H1 (cell line): ENCODE results near the gene ARPC2. TPM values are rescaled to one million over a fixed set of nuclear protein-coding genes. Genes with fewer than 3 reads are reported as not detected.

ENCODE experiments used
- CTCF ChIA-PET: fragments of 300-600 bp; sonication (Branson Sonifier 250); formaldehyde crosslinking; loops from one replicate; lab custom pipeline; 2021; ENCODE audit not compliant: partially characterized antibody; lab: Charles Lee
- POLR2A ChIA-PET: fragments of 300-600 bp; sonication (Branson Sonifier 250); formaldehyde crosslinking; loops from one replicate; lab custom pipeline; 2021; ENCODE audit warnings: inconsistent platforms; ENCODE audit not compliant: partially characterized antibody; lab: Charles Lee
- DNase-seq, 2 experiments: peaks; one replicate each; pipeline versions ENCODE4 v3.0.0 to v3.0.0-alpha.2; 2010 to 2022; ENCODE audit warnings: low spot score in 2 of 2, low read depth in 1 of 2, mixed read lengths in 1 of 2
- FAIRE-seq: peaks from 2 replicates; lab custom pipeline; 2011; peaks lifted over from hg19 to GRCh38; lab: Jason Lieb, UNC
- H2AFZ ChIP-seq: 2 replicates; pipeline ENCODE4 v1.8.1; 2012; ENCODE audit warnings: low read length, inconsistent platforms
- H2AK5ac ChIP-seq: 2 replicates; pipeline ENCODE4 v1.6.1; 2013; ENCODE audit warnings: low read depth, low read length
- H2BK120ac ChIP-seq: replicated peaks from 2 replicates; pipeline ENCODE3; 2013; ENCODE audit warnings: low read depth, low read length, inconsistent platforms
- H2BK12ac ChIP-seq: 2 replicates; pipeline ENCODE4 v1.6.1; 2013; ENCODE audit warnings: low read depth, low read length
- H2BK15ac ChIP-seq: 2 replicates; pipeline ENCODE4 v1.6.1; 2013; ENCODE audit warnings: low read length
- H2BK20ac ChIP-seq: 2 replicates; pipeline ENCODE4 v1.6.1; 2013; ENCODE audit warnings: low read length
- H2BK5ac ChIP-seq: 2 replicates; pipeline ENCODE4 v1.6.1; 2013; ENCODE audit warnings: low read depth, low read length
- H3K14ac ChIP-seq: 2 replicates; pipeline ENCODE4 v1.6.1; 2013; ENCODE audit warnings: inconsistent platforms; ENCODE audit not compliant: insufficient read length
- H3K18ac ChIP-seq: 2 replicates; pipeline ENCODE4 v1.6.1; 2013; ENCODE audit warnings: low read length; ENCODE audit errors: extremely low read depth
- H3K23ac ChIP-seq: 2 replicates; pipeline ENCODE4 v1.6.1; 2013; ENCODE audit warnings: inconsistent platforms; ENCODE audit not compliant: insufficient read length
- H3K23me2 ChIP-seq: 2 replicates; pipeline ENCODE4 v1.6.1; 2013; ENCODE audit warnings: low read depth, low read length
- H3K27ac ChIP-seq: 2 replicates; pipeline ENCODE4 v1.6.1; 2011; ENCODE audit warnings: low read depth, low read length, inconsistent platforms
- H3K27me3 ChIP-seq, 4 experiments: replicated peaks in 1 of 4; 1 replicate in 1 of 4; 2 replicates in 3 of 4; pipeline versions ENCODE4 v1.6.1 to v1.8.1; 2011 to 2013; ENCODE audit warnings: low read length in 3 of 4, mild to moderate bottlenecking in 3 of 4, inconsistent platforms in 2 of 4, mixed read lengths in 2 of 4, moderate library complexity in 1 of 4; ENCODE audit not compliant: control insufficient read depth in 3 of 4, insufficient read depth in 3 of 4; ENCODE audit errors: extremely low read depth in 1 of 4
- H3K36me3 ChIP-seq, 4 experiments: 2 replicates each; pipeline versions ENCODE4 v1.6.1 to v1.8.1; 2011 to 2013; ENCODE audit warnings: mild to moderate bottlenecking in 4 of 4, low read length in 3 of 4, moderate library complexity in 2 of 4, control low read depth in 1 of 4, inconsistent platforms in 1 of 4; ENCODE audit not compliant: insufficient read depth in 4 of 4, control insufficient read depth in 2 of 4
- H3K4ac ChIP-seq: replicated peaks from 2 replicates; pipeline ENCODE3; 2013; ENCODE audit warnings: low read length, low read depth, mixed read lengths, inconsistent platforms; ENCODE audit not compliant: insufficient read length
- H3K4me1 ChIP-seq, 4 experiments: replicated peaks in 1 of 4; 1 replicate in 1 of 4; 2 replicates in 3 of 4; pipeline versions ENCODE4 v1.6.1 to v1.8.1; 2011 to 2013; ENCODE audit warnings: low read length in 3 of 4, inconsistent platforms in 2 of 4, mixed read lengths in 1 of 4; ENCODE audit not compliant: insufficient read depth in 4 of 4, control insufficient read depth in 3 of 4
- H3K4me2 ChIP-seq, 2 experiments: 2 replicates each; pipeline versions ENCODE4 v1.6.1 to v1.8.1; 2011 to 2013; ENCODE audit warnings: low read depth in 2 of 2, low read length in 2 of 2, control low read depth in 1 of 2, inconsistent platforms in 1 of 2, mild to moderate bottlenecking in 1 of 2; ENCODE audit not compliant: insufficient read depth in 1 of 2
- H3K4me3 ChIP-seq, 4 experiments: fragments of 200-600, 300-600 bp in 1 of 4; sonication (generic), shearing (Covaris generic), sonication (Bioruptor Twin) in 1 of 4; 2 replicates each; pipeline versions ENCODE4 v1.5.1 to v1.8.1; 2011 to 2016; ENCODE audit warnings: low read length in 4 of 4, low read depth in 3 of 4, control low read depth in 2 of 4, inconsistent platforms in 2 of 4, mild to moderate bottlenecking in 2 of 4, mixed read lengths in 1 of 4, moderate library complexity in 1 of 4; ENCODE audit not compliant: insufficient read depth in 2 of 4; ENCODE audit errors: extremely low read depth in 1 of 4
- H3K56ac ChIP-seq: replicated peaks from 2 replicates; pipeline ENCODE3; 2013; ENCODE audit warnings: low read depth, mild to moderate bottlenecking, mixed read lengths, low read length, inconsistent platforms; ENCODE audit not compliant: insufficient read length
- H3K79me1 ChIP-seq: 2 replicates; pipeline ENCODE4 v1.6.1; 2013; ENCODE audit warnings: low read depth, low read length, control low read depth
- H3K79me2 ChIP-seq, 2 experiments: 2 replicates each; pipeline versions ENCODE4 v1.6.1 to v1.8.1; 2012 to 2013; ENCODE audit warnings: low read length in 2 of 2, mild to moderate bottlenecking in 2 of 2, inconsistent platforms in 1 of 2; ENCODE audit not compliant: insufficient read depth in 2 of 2, control insufficient read depth in 1 of 2
- H3K9ac ChIP-seq, 4 experiments: replicated peaks in 1 of 4; 1 replicate in 1 of 4; 2 replicates in 3 of 4; pipeline versions ENCODE4 v1.6.1 to v1.8.1; 2011 to 2013; ENCODE audit warnings: low read depth in 3 of 4, low read length in 3 of 4, control low read depth in 2 of 4, mild to moderate bottlenecking in 2 of 4, moderate library complexity in 2 of 4, inconsistent platforms in 1 of 4; ENCODE audit errors: extremely low read depth in 1 of 4
- H3K9me3 ChIP-seq, 2 experiments: 2 replicates each; pipeline versions ENCODE4 v1.6.1 to v1.8.1; 2012 to 2013; ENCODE audit warnings: mild to moderate bottlenecking in 2 of 2, moderate library complexity in 2 of 2, control low read depth in 1 of 2, inconsistent platforms in 1 of 2, low read depth in 1 of 2, low read length in 1 of 2, mixed read lengths in 1 of 2; ENCODE audit not compliant: insufficient read depth in 2 of 2
- H4K20me1 ChIP-seq, 2 experiments: replicated peaks in 1 of 2; 2 replicates each; pipeline versions ENCODE3 to v1.8.1; 2011 to 2013; ENCODE audit warnings: inconsistent platforms in 2 of 2, low read length in 2 of 2, mild to moderate bottlenecking in 1 of 2; ENCODE audit not compliant: insufficient read depth in 2 of 2, control insufficient read depth in 1 of 2
- H4K5ac ChIP-seq: 2 replicates; pipeline ENCODE4 v1.6.1; 2013; ENCODE audit warnings: low read length, low read depth, mixed read lengths, inconsistent platforms; ENCODE audit not compliant: insufficient read length
- H4K8ac ChIP-seq: 2 replicates; pipeline ENCODE4 v1.8.0; 2013; ENCODE audit warnings: mild to moderate bottlenecking, moderate library complexity, low read length, inconsistent platforms; ENCODE audit not compliant: insufficient read depth; ENCODE audit errors: extremely low read depth
- H4K91ac ChIP-seq: replicated peaks from 2 replicates; pipeline ENCODE3; 2013; ENCODE audit warnings: low read length, mixed read lengths, inconsistent platforms; ENCODE audit not compliant: insufficient read length
- MAX ChIP-seq: IDR thresholded peaks from 2 replicates; pipeline ENCODE4 v1.6.1; 2012; ENCODE audit warnings: inconsistent platforms
- RBBP5 ChIP-seq: IDR thresholded peaks from 2 replicates; pipeline ENCODE4 v1.7.1; 2012; ENCODE audit warnings: low read depth, mild to moderate bottlenecking, inconsistent platforms, low read length, moderate library complexity, borderline replicate concordance
- WGBS, 2 experiments: shearing (Covaris generic) in 1 of 2; methylation state at CpG; one replicate each; pipeline versions ENCODE4 v1.1.6 to v1.1.7; 2013 to 2015; ENCODE audit warnings: low lambda C conversion rate in 2 of 2, mixed read lengths in 2 of 2, inconsistent platforms in 1 of 2, low coverage in 1 of 2, missing lambda C conversion rate in 1 of 2; ENCODE audit not compliant: insufficient replicate concordance in 2 of 2, insufficient coverage in 1 of 2, insufficient read length in 1 of 2; ENCODE audit errors: extremely low coverage in 1 of 2, missing lambda C conversion rate in 1 of 2; 5-methylcytosine and 5-hydroxymethylcytosine counted together
- polyA plus RNA-seq, 7 experiments: library from polyadenylated mRNA; depleted of rRNA in 3 of 7; stranded (reverse) in 5 of 7; unstranded in 2 of 7; fragments of >200 nt in 5 of 7; fragments of 200-250 nt in 2 of 7; gene quantifications; 1 replicate in 5 of 7; 2 replicates in 1 of 7; 4 replicates in 1 of 7; pipeline versions ENCODE4 v1.2.1 to v1.2.3, GENCODE V29; 2011 to 2013; ENCODE audit warnings: missing spikeins in 2 of 7, mixed read lengths in 2 of 7
- total RNA-seq: library from RNA; stranded (reverse); fragmentation: NEBNext Ultra II Directional; extraction: Animal tissue kit (Norgen Biotek cat#: 25700); gene quantifications from 2 replicates; pipeline ENCODE4 v1.2.1, GENCODE V29; 2021

Gene ARPC2
- total and polyA plus RNA-seq, 2 of the 8 experiments (the other 6 are each of a cell fraction or from before 2014, with no cell fraction given): 174 to 195 TPM

DNA sequence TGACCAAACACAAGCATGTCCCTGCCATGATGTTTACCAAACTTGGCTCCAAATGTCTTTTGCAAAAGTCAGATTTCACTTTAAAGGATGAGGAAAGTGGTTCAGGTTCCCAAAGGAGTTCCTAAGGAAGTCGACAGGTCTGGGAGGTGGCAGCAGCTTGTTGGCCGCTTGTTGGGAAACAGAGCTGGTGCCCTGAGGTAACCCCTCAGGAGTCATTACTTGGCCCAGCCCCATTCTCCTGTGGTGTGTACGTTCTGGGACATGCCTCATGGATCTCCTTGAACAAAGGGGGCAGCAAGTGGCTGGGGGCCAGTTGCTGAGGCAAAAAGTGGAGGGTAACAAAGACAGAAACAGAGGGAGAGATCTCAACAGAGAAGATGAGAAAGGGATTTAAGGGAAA lies 64.5 kb downstream of the ARPC2 start:
- no peak overlapping the region for H3K14ac ChIP-seq
- no peak overlapping the region for H3K4ac ChIP-seq
- H3K23me2 ChIP-seq: no peaks in the 10 kb centered on the region
- peaks cover 0 to 5% (median 1%) of the 10 kb centered on the region in 4 experiments; a peak in 3 of 7 replicates for H3K4me1 ChIP-seq
- H3K18ac ChIP-seq: no peak overlapping the region
- DNase-seq (no peak), FAIRE-seq (no peak)
- H2BK5ac ChIP-seq: no peak overlapping the region
- peaks cover 0 to 13% (median 0%) of the 10 kb centered on the region in 4 experiments; a peak in 3 of 8 replicates for H3K36me3 ChIP-seq
- H2BK20ac ChIP-seq: no peak overlapping the region
- H4K91ac ChIP-seq: no peak overlapping the region
- no peak overlapping the region for H2BK12ac ChIP-seq
- no peak overlapping the region for H2AFZ ChIP-seq
- H3K27ac ChIP-seq: no peak overlapping the region
- no peak overlapping the region for H4K8ac ChIP-seq
- CTCF ChIA-PET: interaction anchor here (0.5 to 9.2 kb wide), 4 partner anchors 8 to 426 kb away, joined by 3 to 131 read pairs (median 4); partner anchors contain the start of genes AAMP and PNKD
- POLR2A ChIA-PET: interaction anchor here (0.8 to 1.9 kb wide), 2 partner anchors 86 to 253 kb away, joined by 3 to 4 read pairs; no protein-coding TSS in a partner anchor
- no peak overlapping the region for H3K23ac ChIP-seq
- no peaks in the 10 kb centered on the region for H3K9me3 ChIP-seq
- H3K27me3 ChIP-seq: no peaks in the 10 kb centered on the region
- H2AK5ac ChIP-seq: no peak overlapping the region
- no peak overlapping the region for H3K9ac ChIP-seq
- no peak overlapping the region for H3K4me2 ChIP-seq
- no peaks in the 10 kb centered on the region for H3K79me2 ChIP-seq
- no peak overlapping the region for H4K5ac ChIP-seq
- H3K56ac ChIP-seq: no peak overlapping the region
- TF ChIP-seq RBBP5: no peak
- TF ChIP-seq MAX: no peak
- H2BK120ac ChIP-seq: no peak overlapping the region
- H3K79me1 ChIP-seq: 0 out of 2 replicates have a peak, but pooled peaks cover 4% of the 10 kb centered on the region
- peaks cover 0 to 15% of the 10 kb centered on the region in 2 experiments for H4K20me1 ChIP-seq
- no peak overlapping the region for H3K4me3 ChIP-seq
- H2BK15ac ChIP-seq: no peak overlapping the region
- 86% methylated on average over 3 of the region's 3 CpGs; no CpG with 5 or more reads in 1 of the 2 experiments for WGBS, 2 experiments
